NT2/D1 (cell line): ENCODE results near the gene CCL2.

Source experiments
- SUZ12 ChIP-seq: IDR thresholded peaks from 2 replicates; pipeline ENCODE4 v1.6.1; 2011; ENCODE audit not compliant: insufficient read length, insufficient read depth; ENCODE audit errors: extremely low read depth
- ZNF274 ChIP-seq: IDR thresholded peaks from 2 replicates; pipeline ENCODE4 v1.6.1; 2011; ENCODE audit warnings: mild to moderate bottlenecking, low read depth, low read length

GRCh38 chr17:34221411-34221810 lies 33.7 kb upstream of the CCL2 start:
- TF ChIP-seq ZNF274, result no peak
- TF ChIP-seq SUZ12, result no peak
